ENCODE data around the gene TP53AIP1.

DNA sequence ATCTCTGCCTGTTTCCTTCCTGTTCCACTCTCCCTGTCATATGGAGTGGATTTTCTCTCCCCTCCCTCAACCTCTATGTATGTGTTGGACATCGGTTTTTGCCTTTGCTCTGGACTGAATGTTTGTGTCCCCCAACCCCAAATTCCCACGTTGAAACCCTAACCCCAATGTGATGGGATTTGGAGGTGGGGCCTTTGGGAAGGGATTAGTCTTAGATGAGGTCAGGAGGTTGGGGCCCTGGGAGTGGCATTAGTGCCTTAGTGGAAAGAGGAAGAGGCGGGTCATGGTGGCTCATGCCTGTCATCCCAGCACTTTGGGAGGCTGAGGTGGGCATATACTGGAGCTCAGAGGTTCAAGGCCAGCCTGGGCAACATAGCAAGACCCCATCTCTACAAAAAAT is 11.6 kb downstream of the TP53AIP1 start:
- TF ChIP-seq CTCF (IDR thresholded peaks at IDR 0.05) (no peak), POLR2A (IDR thresholded peaks at IDR 0.05) (no peak), POLR2AphosphoS5 (IDR thresholded peaks at IDR 0.05) (no peak)

Data from sigmoid colon (tissue), 4 donors.